Caco-2 (cell line): ENCODE results near the gene CACNA1D. TPM values are rescaled to one million over a fixed set of nuclear protein-coding genes. Genes with fewer than 3 reads are reported as not detected.

Source experiments
- BruUV-seq: library from RNA; stranded (reverse); fragments of 400-500 nt; replicated peaks from 2 replicates; lab custom pipeline; 2021; lab: Mats Ljungman, UMichigan
- CTCF ChIA-PET: fragments of 300-600 bp; sonication (Branson Sonifier 250); formaldehyde crosslinking; loops from one replicate; lab custom pipeline; 2022; ENCODE audit warnings: antibody characterized with exemption; lab: Charles Lee
- POLR2A ChIA-PET: fragments of 300-600 bp; sonication (Branson Sonifier 250); formaldehyde crosslinking; loops from one replicate; lab custom pipeline; 2022; ENCODE audit warnings: antibody characterized with exemption; lab: Charles Lee
- DNase-seq, 2 experiments: peaks; one replicate each; pipeline versions ENCODE4 v3.0.0 to v3.0.0-alpha.2; 2020 to 2022
- H3K27me3 ChIP-seq: replicated peaks from 2 replicates; pipeline ENCODE4 v1.6.0; 2011; ENCODE audit warnings: low read length; ENCODE audit not compliant: control insufficient read depth, insufficient read depth
- H3K36me3 ChIP-seq: 2 replicates; pipeline ENCODE4 v1.5.1; 2011; ENCODE audit warnings: low read length; ENCODE audit not compliant: control insufficient read depth, insufficient read depth
- H3K4me1 ChIP-seq: fragments of 250-450 bp; sonication (Bioruptor Pico); 2 replicates; pipeline ENCODE4 v1.5.1; 2020; ENCODE audit warnings: mild to moderate bottlenecking
- H3K4me3 ChIP-seq: 2 replicates; pipeline ENCODE4 v1.5.1; 2011; ENCODE audit warnings: low read depth, mild to moderate bottlenecking, control low read depth, low read length
- H3K9me3 ChIP-seq: fragments of 250-450 bp; sonication (Bioruptor Pico); 2 replicates; pipeline ENCODE4 v1.5.1; 2020; ENCODE audit warnings: mild to moderate bottlenecking, moderate library complexity
- H3K27ac Mint-ChIP-seq: one replicate; pipeline ENCODE4 v1.8.0; 2022; ENCODE audit warnings: mixed read lengths; ENCODE audit not compliant: unreplicated experiment
- H3K27me3 Mint-ChIP-seq: one replicate; pipeline ENCODE4 v1.8.0; 2022; ENCODE audit warnings: mixed read lengths; ENCODE audit not compliant: insufficient read depth, unreplicated experiment
- H3K36me3 Mint-ChIP-seq: one replicate; pipeline ENCODE4 v1.8.0; 2022; ENCODE audit warnings: mild to moderate bottlenecking, mixed read lengths; ENCODE audit not compliant: insufficient read depth, unreplicated experiment
- H3K4me1 Mint-ChIP-seq: one replicate; pipeline ENCODE4 v1.8.0; 2022; ENCODE audit warnings: low read depth, mixed read lengths; ENCODE audit not compliant: unreplicated experiment
- H3K4me3 Mint-ChIP-seq: one replicate; pipeline ENCODE4 v1.8.0; 2022; ENCODE audit warnings: mild to moderate bottlenecking, moderate library complexity, mixed read lengths; ENCODE audit not compliant: unreplicated experiment
- H3K9me3 Mint-ChIP-seq: one replicate; pipeline ENCODE4 v1.8.0; 2022; ENCODE audit warnings: mixed read lengths; ENCODE audit not compliant: unreplicated experiment
- CTCF ChIP-seq, 2 experiments: fragments of 200-600 bp in 1 of 2; IDR thresholded peaks; 1 replicate in 1 of 2; 2 replicates in 1 of 2; pipeline versions ENCODE4 v1.5.1 to v1.8.0; 2011 to 2022; ENCODE audit warnings: antibody characterized with exemption in 1 of 2, control low read depth in 1 of 2, inconsistent platforms in 1 of 2, low read depth in 1 of 2, low read length in 1 of 2, mild to moderate bottlenecking in 1 of 2, moderate library complexity in 1 of 2; ENCODE audit not compliant: insufficient read depth in 1 of 2, severe bottlenecking in 1 of 2, unreplicated experiment in 1 of 2
- intact Hi-C: fragments of 100-400 bp; cut with micrococcal nuclease; formaldehyde crosslinking; loops from one replicate; pipeline ENCODE4 v1.10.0; 2022; ENCODE audit not compliant: unreplicated experiment
- total RNA-seq: library from RNA; stranded (reverse); gene quantifications from 2 replicates; pipeline ENCODE4 v1.2.3, GENCODE V29; 2022

Gene CACNA1D
- total RNA-seq, 1 experiment from 2014 or later = 13.3 TPM

DNA sequence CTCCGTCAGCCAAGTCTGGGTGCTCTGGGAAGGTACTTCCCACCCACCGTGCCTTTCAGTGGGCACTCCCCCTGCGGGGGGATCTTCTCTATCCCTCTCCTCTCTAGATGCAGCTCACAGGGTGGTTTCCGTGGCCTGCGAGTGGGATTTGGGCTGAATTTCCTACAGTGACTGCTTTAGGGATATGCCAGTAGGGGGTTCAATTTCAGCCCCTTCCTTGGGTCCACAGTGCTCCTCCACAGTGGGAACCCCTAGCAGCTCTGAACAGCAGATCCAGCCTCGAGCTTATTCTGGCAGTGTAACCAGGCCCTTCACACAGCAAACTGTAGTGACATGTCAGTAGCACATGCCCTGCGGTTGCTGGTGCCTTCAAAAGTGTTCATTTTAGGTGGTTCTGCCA lies 196.1 kb downstream of the CACNA1D start:
- Histone ChIP-seq H3K27me3 (no peaks in the 10 kb centered on the region), H3K9me3 (no peaks in the 10 kb centered on the region), H3K36me3 (no peaks in the 10 kb centered on the region), H3K4me3 (no peak overlapping the region), H3K4me1 (peaks cover 9% of the 10 kb centered on the region)
- ChIA-PET CTCF (interaction anchor here (1.2 kb wide), 1 partner anchor 9 kb away, joined by 3 read pairs; no protein-coding TSS in a partner anchor), POLR2A (no interaction called here)
- Mint-ChIP-seq H3K36me3 (no peaks in the 10 kb centered on the region), H3K4me1 (peaks cover 16% of the 10 kb centered on the region), H3K27ac (no peak overlapping the region), H3K4me3 (no peak overlapping the region), H3K9me3 (no peaks in the 10 kb centered on the region), H3K27me3 (no peaks in the 10 kb centered on the region)
- DNase-seq = no peak
- intact Hi-C loops = no loop called here
- TF ChIP-seq CTCF (IDR thresholded peaks at IDR 0.05; ENCODE audit: insufficient read depth in 1 of 2, low read depth in 1 of 2, low read length in 1 of 2, severe bottlenecking in 1 of 2, unreplicated experiment in 1 of 2) = no peak
- BruUV-seq = no TSS peak

DNA sequence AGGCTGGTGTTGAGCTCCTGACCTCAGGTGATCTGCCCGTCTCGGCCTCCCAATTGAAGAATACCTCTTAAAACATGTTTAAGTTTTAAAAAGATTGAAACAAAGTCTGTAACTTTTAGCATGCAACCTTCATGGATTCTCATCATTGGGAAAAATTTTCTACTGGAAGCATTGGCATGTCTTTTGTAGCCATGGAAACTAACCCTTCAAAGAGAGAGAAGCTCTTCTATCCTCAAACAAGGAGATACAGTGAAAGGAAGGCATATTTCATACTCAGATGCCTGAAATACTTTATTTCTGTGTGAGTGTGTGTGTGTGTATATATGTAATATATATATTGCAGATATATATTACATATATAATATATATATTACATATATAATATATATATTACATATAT lies 196.9 kb downstream of the CACNA1D start:
- no peak overlapping the region for H3K27ac Mint-ChIP-seq
- ChIA-PET CTCF (no interaction called here), POLR2A (no interaction called here)
- no peak overlapping the region for H3K4me3 Mint-ChIP-seq
- no TSS peak for BruUV-seq
- H3K36me3 Mint-ChIP-seq = no peaks in the 10 kb centered on the region
- no peaks in the 10 kb centered on the region for H3K27me3 ChIP-seq
- H3K36me3 ChIP-seq = no peaks in the 10 kb centered on the region
- H3K27me3 Mint-ChIP-seq = no peaks in the 10 kb centered on the region
- H3K9me3 ChIP-seq = no peaks in the 10 kb centered on the region
- no peak for DNase-seq
- no peaks in the 10 kb centered on the region for H3K9me3 Mint-ChIP-seq
- peaks cover 16% of the 10 kb centered on the region for H3K4me1 Mint-ChIP-seq
- intact Hi-C loops = no loop called here
- peaks cover 9% of the 10 kb centered on the region for H3K4me1 ChIP-seq
- no peak for TF ChIP-seq CTCF (IDR thresholded peaks at IDR 0.05; ENCODE audit: insufficient read depth in 1 of 2, low read depth in 1 of 2, low read length in 1 of 2, severe bottlenecking in 1 of 2, unreplicated experiment in 1 of 2)
- no peak overlapping the region for H3K4me3 ChIP-seq

- H3K27me3 ChIP-seq = no peaks in the 10 kb centered on the region
- BruUV-seq = no TSS peak
- no peak overlapping the region for H3K4me3 Mint-ChIP-seq
- H3K36me3 ChIP-seq = no peaks in the 10 kb centered on the region
- no peaks in the 10 kb centered on the region for H3K27me3 Mint-ChIP-seq
- no peak for TF ChIP-seq CTCF (IDR thresholded peaks at IDR 0.05; ENCODE audit: insufficient read depth in 1 of 2, low read depth in 1 of 2, low read length in 1 of 2, severe bottlenecking in 1 of 2, unreplicated experiment in 1 of 2)
- intact Hi-C loops = no loop called here
- H3K9me3 ChIP-seq = no peaks in the 10 kb centered on the region
- H3K36me3 Mint-ChIP-seq = no peaks in the 10 kb centered on the region
- ChIA-PET CTCF (no interaction called here), POLR2A (no interaction called here)
- no peak for DNase-seq
- H3K4me3 ChIP-seq = no peak overlapping the region
- H3K27ac Mint-ChIP-seq = no peak overlapping the region
- H3K4me1 ChIP-seq = peaks cover 9% of the 10 kb centered on the region
- H3K9me3 Mint-ChIP-seq = no peaks in the 10 kb centered on the region
- H3K4me1 Mint-ChIP-seq = peaks cover 16% of the 10 kb centered on the region
Observed at GRCh38 chr3:53691885-53692284, 197.5 kb downstream of the CACNA1D start.
